DMS153 (cell line): ENCODE measurements around the gene SLC44A3.

ENCODE experiments used
- DNase-seq: peaks from one replicate; lab custom pipeline; 2025; lab: John Stamatoyannopoulos, UW

Gene SLC44A3

GRCh38 chr1:94840808-94841207, 20.7 kb downstream of the SLC44A3 start:
- no peak for DNase-seq

DNA sequence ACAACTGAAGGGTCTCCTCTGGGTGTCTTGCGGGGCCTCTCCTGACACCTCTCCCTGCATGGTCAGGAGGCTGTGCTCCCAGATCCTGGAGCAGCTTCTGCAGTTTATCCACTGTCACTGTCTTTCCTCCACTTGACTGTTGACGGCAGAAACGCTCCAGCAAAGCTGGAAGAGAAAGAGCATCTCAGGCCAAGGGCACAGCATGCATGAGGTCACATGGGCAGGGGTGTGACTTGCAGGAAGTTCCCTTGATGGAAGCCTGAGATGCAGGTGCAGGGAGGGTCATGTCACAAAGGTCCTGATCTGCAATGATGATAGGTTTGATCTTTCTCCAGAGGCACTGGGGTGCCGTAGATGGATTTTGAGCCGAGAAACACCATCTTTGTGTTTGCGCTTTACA, 23.3 kb downstream of the SLC44A3 start:
- no peak for DNase-seq

- DNase-seq: no peak
Observed at GRCh38 chr1:94843846-94844245, 23.7 kb downstream of the SLC44A3 start.

GRCh38 chr1:94846308-94846707, 26.2 kb downstream of the SLC44A3 start:
- no peak for DNase-seq

GRCh38 chr1:94851571-94851970, 31.4 kb downstream of the SLC44A3 start:
- DNase-seq: no peak

DNA sequence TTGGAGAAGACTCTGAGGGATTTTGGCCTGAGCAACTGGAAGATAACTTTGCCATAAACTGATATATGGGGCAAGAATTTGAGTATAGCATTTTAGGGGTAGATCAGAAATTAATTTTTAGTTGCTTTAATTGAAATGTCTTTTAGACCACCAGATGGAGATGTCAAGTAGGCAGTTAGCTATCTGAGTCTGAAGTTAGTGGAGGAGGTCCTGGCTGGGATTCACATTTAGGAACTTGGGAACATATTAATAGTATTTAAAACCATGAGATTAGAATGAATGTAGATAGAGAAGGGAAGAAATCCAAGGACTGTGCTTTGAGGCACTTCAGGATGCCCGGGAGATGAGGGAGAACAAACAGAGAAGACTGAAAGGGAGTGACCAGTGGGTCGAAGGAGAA, 32.6 kb downstream of the SLC44A3 start:
- no peak for DNase-seq

GRCh38 chr1:94854458-94855306, 34.5 kb downstream of the SLC44A3 start:
- DNase-seq: peak; percentile 71

GRCh38 chr1:94855307-94855700, 35.1 kb downstream of the SLC44A3 start:
- DNase-seq: no peak

GRCh38 chr1:94856004-94856403, 35.8 kb downstream of the SLC44A3 start:
- no peak for DNase-seq

DNA sequence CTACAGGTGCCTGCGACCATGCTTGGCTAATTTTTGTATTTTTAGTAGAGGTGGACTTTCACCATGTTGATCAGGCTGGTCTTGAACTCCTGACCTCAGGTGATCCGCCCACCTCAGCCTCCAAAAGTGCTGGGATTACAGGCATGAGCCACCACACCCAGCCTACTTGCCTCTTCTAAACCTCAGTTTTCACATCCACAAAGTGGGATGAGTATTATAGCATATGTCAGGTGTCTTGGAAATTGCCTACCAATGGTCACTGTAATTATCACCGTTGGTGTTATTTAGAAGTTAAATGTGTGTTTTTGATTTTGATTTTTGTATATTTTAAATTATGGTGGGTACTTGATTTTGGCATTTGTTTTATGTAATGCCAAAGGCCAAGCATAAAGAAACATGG, 36.7 kb downstream of the SLC44A3 start:
- no peak for DNase-seq

DNA sequence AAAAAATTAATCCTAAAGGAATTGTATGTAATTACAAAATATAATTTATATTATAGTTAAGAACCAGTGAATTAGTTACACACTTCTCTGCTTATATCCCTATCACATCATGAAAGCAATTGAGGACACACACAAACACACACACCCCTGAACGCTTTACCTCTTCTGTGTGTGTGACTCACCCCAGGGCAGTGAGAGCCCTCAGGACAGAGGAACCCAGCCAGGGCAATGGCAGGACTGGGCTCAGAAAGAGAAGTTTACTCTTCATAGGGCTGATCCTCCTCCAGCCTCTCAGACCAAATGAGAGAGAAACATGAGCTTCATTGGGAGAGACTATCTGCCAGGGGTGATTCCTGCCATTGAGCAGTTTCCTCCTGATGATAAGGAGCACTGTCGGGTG, 38.1 kb downstream of the SLC44A3 start:
- no peak for DNase-seq

GRCh38 chr1:94859174-94859573, 39.0 kb downstream of the SLC44A3 start:
- no peak for DNase-seq

GRCh38 chr1:94862718-94863117, 42.6 kb downstream of the SLC44A3 start:
- no peak for DNase-seq

DNA sequence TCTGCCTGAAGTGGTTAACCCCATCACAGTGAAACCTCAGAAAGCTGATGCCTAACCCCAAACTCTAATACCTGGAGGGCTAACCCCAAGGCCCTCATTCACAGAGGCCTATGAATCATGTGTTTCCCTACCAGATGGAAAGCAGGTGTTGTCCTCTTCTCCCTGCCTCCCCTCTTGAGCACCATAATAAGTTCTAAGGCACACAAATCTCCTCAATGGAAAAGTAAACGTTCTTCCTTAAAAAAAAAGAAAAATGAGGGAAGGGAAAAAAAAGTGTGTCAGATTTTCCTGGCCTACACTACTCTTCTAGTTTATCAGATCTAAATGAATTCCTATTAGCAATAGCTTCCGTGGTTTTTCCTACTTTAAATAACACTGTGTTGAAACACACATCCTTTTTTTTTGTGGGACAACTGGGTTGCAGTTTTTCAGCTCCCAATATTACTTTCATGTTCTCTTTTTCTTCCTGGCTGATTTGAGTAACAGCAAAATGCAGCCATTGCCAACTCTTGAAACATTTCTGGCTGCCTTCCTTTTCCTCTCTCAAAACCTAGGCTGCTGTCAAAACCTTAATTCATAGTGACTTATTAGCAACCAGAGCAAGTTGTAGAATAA, 43.2 kb downstream of the SLC44A3 start:
- DNase-seq: no peak

GRCh38 chr1:94863919-94864318, 43.8 kb downstream of the SLC44A3 start:
- no peak for DNase-seq

- DNase-seq: no peak
Observed at GRCh38 chr1:94864821-94865220, 44.7 kb downstream of the SLC44A3 start.

GRCh38 chr1:94865360-94865759, 45.2 kb downstream of the SLC44A3 start:
- no peak for DNase-seq

DNA sequence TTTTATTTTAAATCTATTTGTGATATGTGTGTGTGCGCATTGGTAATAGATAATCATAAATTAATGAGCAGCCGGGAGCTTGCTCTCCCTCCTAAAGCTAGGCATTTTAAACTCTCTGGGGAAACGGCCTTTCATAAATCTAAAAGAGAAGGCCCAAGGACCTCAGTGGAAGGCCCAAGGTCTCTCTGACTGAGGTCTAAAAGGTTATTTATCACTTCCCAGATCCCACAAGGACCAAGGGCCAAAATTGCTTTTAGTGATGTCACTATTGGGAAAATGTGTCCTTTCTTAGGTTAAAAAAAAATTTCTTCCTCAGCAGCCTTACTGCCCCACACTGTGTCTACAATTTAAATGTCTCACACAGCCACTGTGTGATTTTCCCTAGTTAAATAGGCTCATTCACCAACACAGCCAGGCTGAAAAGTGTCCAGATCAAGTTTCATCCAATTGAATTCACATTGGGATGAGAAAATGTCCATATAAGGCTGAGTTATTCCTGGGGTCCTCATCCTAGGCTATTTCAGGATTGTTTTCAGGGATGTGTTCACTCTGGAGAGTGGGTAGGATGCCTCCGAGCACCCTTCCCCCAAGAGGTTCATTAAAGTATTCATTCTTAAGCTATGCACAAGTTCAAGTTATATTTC, 46.1 kb downstream of the SLC44A3 start:
- DNase-seq: no peak

DNA sequence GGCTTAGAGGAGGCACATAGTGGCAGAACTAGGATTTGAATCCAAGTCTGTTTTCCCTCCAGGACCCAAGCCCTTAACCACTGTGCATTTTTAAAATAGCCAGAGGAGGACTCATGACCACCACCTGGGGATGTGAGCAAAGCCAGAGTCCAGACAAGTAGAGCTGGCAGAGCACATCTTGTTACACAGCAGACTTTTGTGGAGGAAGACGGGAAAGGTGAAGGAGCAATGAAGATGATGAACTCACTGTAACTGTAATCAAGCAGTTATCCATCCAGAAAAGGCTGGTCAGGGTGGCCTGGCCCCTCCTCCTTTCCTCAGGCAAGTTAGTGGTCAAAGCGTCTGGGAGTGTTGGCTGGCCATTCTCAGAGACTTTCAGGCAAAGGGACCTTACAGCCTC, 50.9 kb downstream of the SLC44A3 start:
- DNase-seq: no peak

DNA sequence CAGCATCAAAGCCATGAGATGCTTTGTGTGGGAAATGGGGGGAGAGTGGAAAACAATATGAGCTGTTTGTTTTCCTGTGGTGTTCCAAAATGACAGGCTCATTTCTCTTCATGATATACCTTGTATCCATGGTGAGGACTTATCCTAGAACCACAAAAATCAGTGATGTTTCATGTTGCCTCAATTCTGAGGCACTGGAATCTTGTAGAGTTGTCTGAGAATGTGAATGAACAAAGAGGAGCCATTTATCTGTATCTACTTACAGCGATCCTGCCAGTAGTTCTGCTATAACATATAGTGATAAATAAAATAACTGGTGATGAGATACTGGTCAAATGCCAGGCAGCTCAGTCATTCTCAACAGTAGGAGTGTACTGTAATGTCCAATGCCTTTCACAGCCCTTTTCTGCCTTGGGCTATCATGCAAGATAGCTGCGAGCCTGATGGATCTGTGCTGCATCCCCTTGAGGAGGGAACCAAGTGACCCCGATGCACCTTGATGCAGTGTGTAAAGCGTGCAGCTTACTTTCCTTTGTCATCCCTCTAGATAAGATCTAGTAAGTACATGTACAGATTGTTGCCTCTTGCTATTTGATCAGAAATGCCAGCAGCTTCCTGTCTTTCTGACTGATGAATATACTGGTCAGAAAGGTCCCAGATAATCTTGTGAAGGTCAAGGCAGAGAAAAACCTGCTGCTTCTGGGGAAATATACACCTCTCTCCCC, 52.8 kb downstream of the SLC44A3 start:
- no peak for DNase-seq

DNA sequence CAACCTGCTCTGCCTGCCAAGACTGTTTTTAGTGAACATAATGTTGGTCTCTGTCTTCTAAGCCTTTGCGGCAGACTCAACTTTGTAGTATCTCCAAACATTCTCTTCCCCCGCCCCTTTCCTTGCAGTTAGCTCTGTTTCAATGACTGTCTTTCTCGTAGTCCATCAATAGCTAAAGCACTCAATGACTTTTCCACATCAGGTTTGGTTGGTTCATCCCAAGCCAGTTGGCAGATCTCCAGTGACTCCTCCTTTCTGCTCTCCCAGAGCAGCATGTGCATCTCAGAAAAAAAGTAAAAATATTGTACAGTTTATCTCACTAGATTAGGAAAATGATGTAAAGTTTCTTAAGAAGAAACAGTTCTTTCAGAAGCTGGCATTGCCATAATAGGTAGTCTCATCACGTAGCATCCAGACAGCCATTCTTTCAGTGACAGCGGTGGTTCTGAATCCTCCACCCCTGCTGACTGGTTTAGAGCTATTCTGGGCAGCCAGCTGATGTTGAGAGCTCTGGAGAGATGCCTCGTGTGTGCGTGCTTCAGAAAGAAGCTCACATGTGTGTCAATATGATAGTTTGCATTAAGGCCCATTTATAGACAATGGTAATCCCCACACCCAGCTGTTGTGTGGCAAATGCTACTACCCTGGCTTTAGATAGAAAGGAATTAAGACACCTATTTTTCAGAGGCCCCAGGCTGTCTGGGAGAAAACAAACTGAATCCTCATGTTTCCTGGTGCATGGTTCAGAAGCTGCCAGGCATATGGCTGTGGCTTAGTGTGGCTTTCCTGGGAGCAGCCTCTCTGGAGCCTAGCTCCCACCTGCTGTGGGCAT, 53.6 kb downstream of the SLC44A3 start:
- DNase-seq: peak; percentile 82

GRCh38 chr1:94874423-94874822, 54.3 kb downstream of the SLC44A3 start:
- no peak for DNase-seq
